ENCODE results near the gene ATP6V1C2.

Gene ATP6V1C2

GRCh38 chr2:10776231-10776977 is 55.0 kb downstream of the ATP6V1C2 start:
- no peaks in the 10 kb centered on the region for H3K4me1 ChIP-seq (ENCODE audit: control insufficient read depth, insufficient read depth, low read length)
- H3K9me3 ChIP-seq (ENCODE audit: control insufficient read depth, insufficient read depth, low read depth, low read length), result no peaks in the 10 kb centered on the region
- CTCF ChIA-PET, result interaction anchor here (0.6 kb wide), 1 partner anchor 355 kb away, joined by 3 read pairs; no protein-coding TSS in a partner anchor
- H3K27ac ChIP-seq (ENCODE audit: extremely low read depth, low read depth, low read length), result no peak overlapping the region
- H3K4me3 ChIP-seq (ENCODE audit: low read depth, low read length), result no peak overlapping the region
- TF ChIP-seq EGR2 (tag by site-specific recombination; IDR thresholded peaks at IDR 0.05; ENCODE audit: low read depth) (0 out of 2 replicates have a peak, but pooled peaks have one; percentile 13), ZNF692 (tag by site-specific recombination; IDR thresholded peaks at IDR 0.05) (no peak), ZFHX2 (tag by site-specific recombination; conservative IDR thresholded peaks at IDR 0.05) (peak; percentile 27; the same call in 1 of the 2 replicates)
- H3K36me3 ChIP-seq (ENCODE audit: control insufficient read depth in 2 of 2, insufficient read depth in 1 of 2, low read length in 2 of 2), result peaks cover 9 to 35% of the 10 kb centered on the region in 2 experiments; a peak in 2 of 3 replicates
- POLR2A ChIA-PET, result no interaction called here

- Histone ChIP-seq H3K36me3 (ENCODE audit: control insufficient read depth in 2 of 2, insufficient read depth in 1 of 2, low read length in 2 of 2) (peaks cover 10 to 44% of the 10 kb centered on the region in 2 experiments; a peak in 2 of 3 replicates), H3K27ac (ENCODE audit: extremely low read depth, low read depth, low read length) (no peak overlapping the region), H3K9me3 (ENCODE audit: control insufficient read depth, insufficient read depth, low read depth, low read length) (no peaks in the 10 kb centered on the region), H3K4me3 (ENCODE audit: low read depth, low read length) (no peak overlapping the region), H3K4me1 (ENCODE audit: control insufficient read depth, insufficient read depth, low read length) (no peaks in the 10 kb centered on the region)
- POLR2A ChIA-PET, result no interaction called here
- TF ChIP-seq SP3 (tag by site-specific recombination; IDR thresholded peaks at IDR 0.05) (no peak), ZNF660 (tag by site-specific recombination; IDR thresholded peaks at IDR 0.05) (no peak), OVOL3 (tag by site-specific recombination; IDR thresholded peaks at IDR 0.05) (no peak), RBAK (tag by site-specific recombination; IDR thresholded peaks at IDR 0.05) (no peak)
- CTCF ChIA-PET, result interaction anchor here (0.6 kb wide), 1 partner anchor 911 kb away, joined by 3 read pairs; no protein-coding TSS in a partner anchor
Observed at GRCh38 chr2:10777111-10777841, 55.8 kb downstream of the ATP6V1C2 start.

- POLR2A ChIA-PET, result no interaction called here
Observed at GRCh38 chr2:10777842-10778723, 56.7 kb downstream of the ATP6V1C2 start.

More at GRCh38 chr2:10777842-10778723, 56.7 kb downstream of the ATP6V1C2 start:
- Histone ChIP-seq H3K27ac (ENCODE audit: extremely low read depth, low read depth, low read length) (no peak overlapping the region), H3K4me1 (ENCODE audit: control insufficient read depth, insufficient read depth, low read length) (no peaks in the 10 kb centered on the region), H3K36me3 (ENCODE audit: control insufficient read depth in 2 of 2, insufficient read depth in 1 of 2, low read length in 2 of 2) (peaks cover 15 to 50% of the 10 kb centered on the region in 2 experiments; a peak in 2 of 3 replicates), H3K4me3 (ENCODE audit: low read depth, low read length) (no peak overlapping the region), H3K9me3 (ENCODE audit: control insufficient read depth, insufficient read depth, low read depth, low read length) (no peaks in the 10 kb centered on the region)
- CTCF ChIA-PET, result interaction anchor here (0.6 kb wide), 1 partner anchor 910 kb away, joined by 3 read pairs; no protein-coding TSS in a partner anchor
- TF ChIP-seq ZNF707 (tag by site-specific recombination; IDR thresholded peaks at IDR 0.05) (no peak), ZNF404 (tag by site-specific recombination; IDR thresholded peaks at IDR 0.05) (no peak), WT1 (tag by site-specific recombination; IDR thresholded peaks at IDR 0.05) (no peak), ZNF626 (tag by site-specific recombination; IDR thresholded peaks at IDR 0.05) (no peak), ZNF837 (tag by site-specific recombination; IDR thresholded peaks at IDR 0.05) (no peak), SETDB1 (IDR thresholded peaks at IDR 0.05; ENCODE audit: insufficient read length, low read length) (no peak), ZNF560 (tag by site-specific recombination; IDR thresholded peaks at IDR 0.05; ENCODE audit: borderline replicate concordance) (no peak), ZFP41 (tag by site-specific recombination; IDR thresholded peaks at IDR 0.05; ENCODE audit: borderline replicate concordance) (no peak), ZNF37A (tag by site-specific recombination; IDR thresholded peaks at IDR 0.05) (no peak), TSHZ1 (tag by site-specific recombination; IDR thresholded peaks at IDR 0.05; ENCODE audit: borderline replicate concordance) (no peak), ZSCAN16 (tag by site-specific recombination; IDR thresholded peaks at IDR 0.05) (no peak)

Measured in HEK293 (cell line).